Measurements from ENCODE around the gene CEP57L1.

- TF ChIP-seq ZNF274 (IDR thresholded peaks at IDR 0.05; ENCODE audit: low read depth, low read length) (no peak), CTCF (IDR thresholded peaks at IDR 0.05 in 2 of 3, conservative IDR thresholded peaks at IDR 0.05 in 1 of 3; ENCODE audit: borderline replicate concordance in 1 of 3, insufficient read depth in 1 of 3, low read depth in 2 of 3, low read length in 2 of 3) (no peak), SP1 (IDR thresholded peaks at IDR 0.05; ENCODE audit: low read depth) (no peak), RAD21 (IDR thresholded peaks at IDR 0.05; ENCODE audit: low read depth) (no peak), EZH2 (IDR thresholded peaks at IDR 0.05) (no peak)
These were observed 79.6 kb downstream of the CEP57L1 start for GRCh38 chr6:109174916-109175315.

All from HCT116 (cell line).